Activated CD4-positive, alpha-beta T cell treated with anti-CD3 and anti-CD28 coated beads for 24 hours (primary cell): ENCODE data around the gene HTRA1.
A peak's percentile ranks its signal among the peaks of the same experiment; 100 is the strongest.

ENCODE experiments used
- DNase-seq, 2 donors: peaks; one replicate each; pipeline ENCODE4 v3.0.0-alpha.2; 2020; ENCODE audit warnings: low read depth in 2 of 2

HTRA1 gene

GRCh38 chr10:122473116-122473515 is 11.8 kb downstream of the HTRA1 start:
- DNase-seq, result no peak

DNA sequence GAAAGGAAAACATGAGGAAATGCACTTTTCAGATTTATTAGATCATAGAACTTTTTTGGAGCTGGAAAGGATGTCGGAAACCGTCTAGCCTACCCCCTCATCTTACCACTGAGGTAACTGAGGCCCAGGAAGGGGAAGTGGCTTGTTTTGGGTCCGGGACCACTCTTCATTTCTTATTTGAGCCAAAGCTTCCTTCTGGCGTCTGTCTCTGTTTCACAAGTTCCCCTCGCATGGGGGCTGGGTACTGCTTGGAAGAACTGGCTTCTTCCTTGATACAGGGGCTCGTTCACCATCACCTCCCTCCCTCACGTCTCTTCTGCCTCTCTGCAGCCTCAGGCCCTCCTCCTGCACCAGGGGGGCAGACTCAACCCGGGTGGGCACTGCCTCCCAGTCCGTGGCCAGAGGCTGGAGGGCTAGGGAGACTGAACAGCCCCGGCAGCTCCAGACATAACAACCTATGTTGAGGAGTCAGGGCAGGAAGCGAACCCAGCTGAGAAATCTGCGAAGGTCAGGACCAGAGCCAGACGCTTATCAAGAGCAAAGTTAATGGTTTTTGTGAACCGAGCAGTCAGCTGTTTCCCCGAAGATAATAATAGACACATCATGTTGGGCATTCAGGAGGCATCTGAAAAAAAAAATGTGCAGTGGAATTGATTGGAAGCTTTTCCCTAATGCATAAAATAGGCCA is 12.9 kb downstream of the HTRA1 start:
- DNase-seq, result no peak

DNA sequence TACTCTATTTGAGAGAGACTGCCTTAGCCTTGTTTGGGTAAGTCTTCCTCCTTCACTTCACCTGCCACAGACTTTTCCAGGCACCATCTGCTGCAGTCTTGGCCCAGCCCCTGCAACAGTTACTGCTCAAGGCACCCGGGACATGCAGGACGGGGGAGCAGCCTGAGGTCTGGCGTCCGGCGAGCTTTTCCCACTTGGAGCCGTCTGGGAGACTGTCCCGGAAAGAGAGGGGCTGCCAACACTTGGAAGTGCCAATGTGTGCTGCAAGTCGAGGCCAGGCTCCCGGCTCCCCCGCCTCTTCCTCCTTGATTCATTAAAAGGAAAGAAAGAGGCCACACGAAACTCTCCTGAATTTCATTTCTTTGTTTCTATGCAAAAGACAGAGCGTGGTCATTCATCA is 13.7 kb downstream of the HTRA1 start:
- DNase-seq, result no peak

DNA sequence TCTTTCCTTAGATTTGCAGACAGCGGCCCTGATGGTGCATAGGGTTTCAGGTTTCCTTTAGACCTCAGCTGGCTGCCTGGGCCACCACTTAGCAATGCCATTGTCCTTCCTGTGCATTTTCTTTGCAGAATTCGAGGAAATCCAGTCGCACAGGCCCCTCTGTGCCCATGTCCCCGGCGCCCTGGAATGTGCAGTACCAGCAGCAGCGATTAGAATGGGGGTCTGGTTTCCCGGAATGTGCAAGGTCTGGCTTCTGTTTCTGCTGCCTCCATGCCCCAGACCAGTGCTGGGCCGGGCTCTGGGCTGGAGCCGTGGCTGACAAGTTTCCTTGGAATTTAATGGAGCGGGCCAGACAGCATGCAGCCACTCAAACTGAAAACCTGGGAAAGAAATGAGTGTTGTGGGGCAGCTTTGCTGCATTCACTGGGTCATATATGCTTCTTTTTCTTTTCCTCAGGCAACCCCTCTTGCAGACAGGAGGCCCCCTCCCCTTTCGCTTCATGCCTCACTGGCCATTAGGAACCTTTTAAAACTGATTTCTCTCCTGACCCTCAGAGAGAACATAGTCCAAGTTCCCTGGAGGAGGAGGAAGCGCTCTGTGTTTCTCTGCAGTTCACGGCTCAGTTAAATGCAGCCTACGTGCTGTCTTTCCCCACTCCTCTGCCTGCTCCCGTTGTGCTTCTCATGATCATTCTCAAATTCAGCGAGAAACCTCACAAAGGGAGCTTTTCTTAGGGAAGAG is 14.4 kb downstream of the HTRA1 start:
- no peak for DNase-seq

- no peak for DNase-seq
These were observed 15.0 kb downstream of the HTRA1 start for GRCh38 chr10:122476333-122476695.

- no peak for DNase-seq
These were observed 16.1 kb downstream of the HTRA1 start for GRCh38 chr10:122477436-122477835.

DNA sequence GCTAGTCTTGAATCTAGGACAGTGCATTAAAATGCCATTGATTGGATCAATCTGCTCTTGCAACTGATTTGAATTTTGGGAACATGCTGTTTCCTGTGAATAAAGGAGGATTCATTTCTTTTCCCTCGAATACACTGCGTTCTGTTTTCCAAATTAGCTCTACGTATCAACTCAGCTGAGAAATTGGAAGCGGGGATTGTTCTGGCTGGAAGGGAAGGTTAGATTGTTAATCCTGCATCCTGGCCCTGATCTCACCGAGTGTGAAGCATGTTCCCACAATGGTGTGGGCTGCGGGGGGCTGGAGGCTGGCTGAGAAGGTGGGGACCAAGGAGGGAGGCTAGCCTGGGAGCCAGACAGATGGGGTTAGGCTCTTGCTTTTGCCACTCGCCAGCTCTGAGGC is 17.6 kb downstream of the HTRA1 start:
- DNase-seq, result no peak

DNA sequence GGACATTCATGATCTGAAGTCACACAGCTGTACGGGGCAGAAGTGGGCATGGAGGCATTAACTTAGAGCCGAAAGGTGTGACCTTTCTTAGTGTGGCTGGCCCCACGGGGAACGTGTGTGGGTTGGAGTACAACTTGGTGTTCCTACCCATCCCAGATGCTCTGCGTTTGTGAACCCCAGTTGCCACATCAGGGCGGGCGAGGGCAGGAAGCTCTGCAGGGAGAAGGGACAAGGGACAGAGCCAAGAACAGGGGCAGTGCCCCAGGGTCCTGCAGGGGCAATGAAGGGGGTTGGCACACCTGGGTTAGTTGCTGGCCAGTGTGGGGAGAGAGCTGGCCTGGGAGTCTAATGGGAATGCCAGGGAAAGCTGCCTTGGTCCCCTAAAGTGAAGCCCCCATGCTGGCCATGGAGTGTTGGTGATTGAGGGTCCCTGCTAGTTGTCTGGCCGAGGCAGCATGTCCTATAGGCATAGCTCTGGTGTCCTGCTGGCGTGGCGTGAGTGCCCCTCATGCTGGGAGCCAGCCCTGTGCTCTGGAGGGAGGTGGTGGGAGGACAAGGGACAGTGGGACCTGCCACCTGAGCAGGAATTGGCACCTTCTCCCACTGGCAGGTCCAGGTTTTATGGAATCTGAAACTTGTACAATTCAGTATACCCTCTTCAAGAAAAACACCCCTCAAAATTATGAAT is 18.9 kb downstream of the HTRA1 start:
- no peak for DNase-seq

GRCh38 chr10:122481296-122482056 is 20.1 kb downstream of the HTRA1 start:
- no peak for DNase-seq

- DNase-seq, result no peak
These were observed 23.1 kb downstream of the HTRA1 start for GRCh38 chr10:122484276-122485060.

- DNase-seq, result no peak
These were observed 24.3 kb downstream of the HTRA1 start for GRCh38 chr10:122485670-122486069.

GRCh38 chr10:122486406-122487080 is 25.2 kb downstream of the HTRA1 start:
- DNase-seq, result no peak

GRCh38 chr10:122487174-122487765 is 25.9 kb downstream of the HTRA1 start:
- no peak for DNase-seq

DNA sequence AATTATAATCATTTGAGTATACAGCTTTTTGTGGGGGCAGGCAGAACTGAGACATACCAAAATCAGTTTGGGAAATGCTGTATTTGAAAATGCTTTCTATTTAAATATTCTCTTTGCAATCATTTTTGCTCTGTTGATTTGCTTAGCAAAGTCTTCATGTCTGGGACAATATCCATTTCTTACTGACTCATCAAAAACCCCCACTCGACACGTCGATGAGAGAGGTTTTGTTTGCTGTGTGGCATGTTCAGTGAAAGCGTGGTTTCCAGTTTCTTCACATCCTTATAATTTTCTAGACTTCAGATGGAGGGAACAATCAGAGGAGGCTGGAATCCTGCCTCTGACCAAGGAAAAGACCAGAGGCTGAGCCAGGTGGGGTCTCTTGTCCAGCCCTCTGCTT is 28.9 kb downstream of the HTRA1 start:
- DNase-seq, result no peak

DNA sequence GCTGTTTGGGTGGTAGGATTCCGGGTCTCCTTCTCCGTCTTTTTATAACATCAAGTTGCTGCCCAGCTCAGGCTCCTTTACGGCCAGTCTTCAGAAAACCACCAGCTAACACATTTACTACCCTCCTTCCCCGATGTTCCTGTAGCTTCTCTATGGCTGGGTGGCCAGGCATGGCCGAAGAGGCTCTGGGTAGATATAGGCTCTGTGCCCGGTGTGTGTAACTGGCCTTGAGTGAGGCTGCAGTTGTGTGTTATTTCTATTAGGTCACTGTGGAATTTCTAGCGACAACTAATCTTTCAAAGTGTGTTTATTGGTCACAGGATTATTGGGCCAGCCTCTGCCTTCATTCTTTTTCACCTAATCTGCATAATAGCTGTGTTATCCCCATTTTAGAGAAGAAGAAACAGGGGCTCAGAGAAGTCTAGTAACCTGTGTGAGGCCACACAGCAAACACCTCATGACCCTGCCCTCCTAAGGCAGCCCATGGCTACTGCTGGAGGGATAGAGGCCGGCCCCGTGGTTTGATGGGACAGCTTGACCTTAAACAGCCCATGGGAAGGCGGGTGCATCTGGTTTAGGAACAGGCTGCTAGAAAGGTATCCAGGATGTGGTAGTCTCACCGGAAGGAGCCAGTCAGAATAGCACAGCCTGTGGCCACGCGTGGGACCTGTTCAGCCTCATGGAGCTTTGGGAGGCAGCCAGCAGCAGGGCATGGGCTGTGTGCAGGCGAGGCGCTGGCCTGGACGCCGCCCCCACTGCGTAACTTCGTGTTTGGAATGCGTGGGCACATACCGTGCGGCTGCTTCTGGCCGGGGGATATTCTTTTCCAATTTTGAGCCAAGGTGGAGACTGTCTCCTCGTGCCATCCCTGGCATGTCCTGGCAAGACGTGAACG is 29.7 kb downstream of the HTRA1 start:
- DNase-seq, result peak in 1 of 2 donors; percentile 4

DNA sequence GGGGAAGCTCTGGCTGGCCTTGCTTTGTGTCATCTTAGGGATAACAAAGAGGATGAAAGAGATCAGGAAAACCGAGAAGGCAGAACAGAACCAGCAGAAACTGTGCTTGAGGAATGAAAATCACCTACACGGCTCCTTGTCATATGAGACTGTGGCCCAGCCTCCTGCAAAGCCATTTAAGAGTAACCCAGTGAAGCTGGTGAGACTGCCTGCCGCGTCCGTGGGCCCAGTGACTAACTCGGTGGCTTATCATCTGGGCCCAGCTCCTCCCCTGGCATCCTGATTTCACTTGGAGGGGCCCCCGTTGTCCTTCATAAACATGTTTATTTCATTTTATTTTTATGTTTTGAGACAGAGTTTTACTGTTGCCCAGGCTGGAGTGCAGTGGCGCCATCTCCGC is 30.7 kb downstream of the HTRA1 start:
- no peak for DNase-seq

GRCh38 chr10:122492999-122493481 is 31.7 kb downstream of the HTRA1 start:
- DNase-seq, result no peak

- DNase-seq, result no peak
These were observed 32.4 kb downstream of the HTRA1 start for GRCh38 chr10:122493761-122494160.

- no peak for DNase-seq
These were observed 32.9 kb downstream of the HTRA1 start for GRCh38 chr10:122494173-122494820.
